Heart right ventricle (tissue), 16 donors: ENCODE data around the gene KCNJ10. TPM values are rescaled to one million over a fixed set of nuclear protein-coding genes. Genes with fewer than 3 reads are reported as not detected.
A peak's percentile ranks its signal among the peaks of the same experiment; 100 is the strongest.

Experiments used
- ATAC-seq, 8 donors: fragments of 200-7000 bp; cut with Tn5 transposase; one replicate each; pipeline ENCODE4 v1.9.1; 2020; ENCODE audit warnings: mild to moderate bottlenecking in 8 of 8, moderate library complexity in 8 of 8, moderate number of reproducible peaks in 1 of 8
- DNase-seq, 2 donors: peaks; one replicate each; pipeline ENCODE4 v3.0.0-alpha.2; 2020
- H3K27ac ChIP-seq, 10 donors: fragments of 200-600 bp; sonication (generic) in 2 of 10; one replicate each; pipeline versions ENCODE4 v1.5.0 to v1.8.0; 2020 to 2022; ENCODE audit warnings: mild to moderate bottlenecking in 3 of 10
- H3K27me3 ChIP-seq, 7 donors: fragments of 200-600 bp; one replicate each; pipeline ENCODE4 v1.8.0; 2021 to 2022; ENCODE audit warnings: mild to moderate bottlenecking in 2 of 7
- H3K36me3 ChIP-seq, 9 donors: fragments of 200-600 bp; sonication (generic) in 1 of 9; one replicate each; pipeline versions ENCODE4 v1.5.0 to v1.8.0; 2020 to 2022; ENCODE audit warnings: mild to moderate bottlenecking in 2 of 9
- H3K4me1 ChIP-seq, 9 donors: fragments of 200-600 bp; sonication (generic) in 1 of 9; one replicate each; pipeline versions ENCODE4 v1.5.0 to v1.8.0; 2020 to 2022; ENCODE audit warnings: mild to moderate bottlenecking in 4 of 9
- H3K4me3 ChIP-seq, 10 donors: fragments of 200-600 bp; sonication (generic) in 2 of 10; one replicate each; pipeline versions ENCODE4 v1.5.0 to v1.8.0; 2020 to 2022; ENCODE audit warnings: mild to moderate bottlenecking in 7 of 10, moderate library complexity in 2 of 10
- H3K9me3 ChIP-seq, 11 donors: fragments of 200-600 bp in 10 of 11; sonication (generic) in 2 of 11; one replicate each; pipeline versions ENCODE4 v1.5.0 to v1.8.0; 2013 to 2022; ENCODE audit warnings: mild to moderate bottlenecking in 2 of 11, control low read depth in 1 of 11, moderate library complexity in 1 of 11
- CTCF ChIP-seq, 9 donors: fragments of 200-600 bp; sonication (generic) in 2 of 9; IDR thresholded peaks; one replicate each; pipeline versions ENCODE4 v1.5.0 to v1.8.0; 2021 to 2022; ENCODE audit warnings: antibody characterized with exemption in 9 of 9, mild to moderate bottlenecking in 5 of 9, moderate library complexity in 1 of 9
- whole genome bisulfite sequencing, 2 donors: extraction: QIAGEN DNeasy Blood & Tissue Kit; methylation state at CpG; one replicate each; pipeline ENCODE4 v1.1.7; 2013; ENCODE audit warnings: inconsistent platforms in 1 of 2; 5-methylcytosine and 5-hydroxymethylcytosine counted together
- intact Hi-C, 10 donors: fragments of 100-400 bp; cut with DNase I; formaldehyde crosslinking; loops; one replicate each; pipeline versions ENCODE4 v1.11.1 to v1.14.2; 2022
- polyA plus RNA-seq, 2 donors: library from polyadenylated mRNA; stranded (reverse); fragments of 200-250 nt; gene quantifications; one replicate each; pipeline ENCODE4 v1.2.3, GENCODE V29; 2013
- total RNA-seq, 10 donors: library from RNA; stranded (reverse); fragmentation: NEBNext Ultra II Directional in 3 of 10; extraction: Animal tissue kit (Norgen Biotek cat#: 25700) in 3 of 10; gene quantifications; one replicate each; pipeline versions ENCODE4 v1.2.1 to v1.2.4, GENCODE V29; 2021 to 2023
- donor health status: Arrhythmogenic right ventricular cardiomyopathy.
- donor health status: ischemic (EF 13 %, LVEDD 7.1; RV severe dilation, severe dysfunction).
- donor health status: healthy with polysubstance abuse.
- donor health status: DM: no; HTN: yes; CAD: no.
- donor health status: DM: no; HTN: no; CAD: no.
- donor health status: ischemic (EF 25% LVEDD 6.9; RV normal size, moderate dysfunction).
- donor health status: ischemic (EF 25% LVEDD 5.7; RV mildly dilated, moderate dysfunction).
- donor health status: healthy.
- donor health status: DM: yes; HTN: yes; CAD: no.
- donor health status: Ischemic cardiomyopathy.
- donor health status: ischemic (EF 35%, LVEDD 5.7; RV mildly dilated, moderate dysfunction).
- donor health status: nonischemic (EF 11% LVEDD 7.7; RV severe dilation, severe dysfunction).
- donor health status: DM: yes; HTN: yes; CAD: no.
- donor health status: PGD.
- donor health status: ischemic (EF 29% LVEDD 5.4; RV normal size, mild dysfunction).
- donor health status: nonischemic (EF 23%, LVEDD 6.1; RV moderate dilation, normal function).

Gene KCNJ10
- total and polyA plus RNA-seq, 12 donors = 0.09 to 1.9 TPM; not detected in 10

GRCh38 chr1:159959451-159959850 is 110.5 kb downstream of the KCNJ10 start:
- H3K9me3 ChIP-seq = no peaks in the 10 kb centered on the region
- whole genome bisulfite sequencing, 2 donors = 57 to 69% methylated on average over 4 of the region's 4 CpGs
- peaks cover 0 to 15% (median 0%) of the 10 kb centered on the region in 7 donors for H3K27me3 ChIP-seq
- no peaks in the 10 kb centered on the region for H3K36me3 ChIP-seq
- no peak for TF ChIP-seq CTCF (IDR thresholded peaks at IDR 0.05)
- no peak overlapping the region for H3K27ac ChIP-seq
- no peaks in the 10 kb centered on the region for H3K4me1 ChIP-seq
- H3K4me3 ChIP-seq = no peak overlapping the region
- intact Hi-C loops = no loop called here
- no peak for DNase-seq
- ATAC-seq = peak in 1 of 8 donors; percentile 25

- WGBS, 2 donors = 66 to 80% methylated on average over 3 of the region's 3 CpGs
- Histone ChIP-seq H3K4me3 (no peak overlapping the region), H3K27me3 (peaks cover 0 to 15% (median 4%) of the 10 kb centered on the region in 7 donors), H3K4me1 (peaks cover 0 to 2% (median 0%) of the 10 kb centered on the region in 9 donors), H3K9me3 (no peaks in the 10 kb centered on the region), H3K27ac (no peak overlapping the region), H3K36me3 (no peaks in the 10 kb centered on the region)
- TF ChIP-seq CTCF (IDR thresholded peaks at IDR 0.05) = no peak
- intact Hi-C loops = no loop called here
- ATAC-seq (no peak), DNase-seq (no peak)
Observed at GRCh38 chr1:159958719-159959380, 111.1 kb downstream of the KCNJ10 start.

- Histone ChIP-seq H3K36me3 (no peaks in the 10 kb centered on the region), H3K27ac (no peak overlapping the region), H3K4me1 (peaks cover 0 to 5% (median 0%) of the 10 kb centered on the region in 9 donors), H3K9me3 (no peaks in the 10 kb centered on the region), H3K27me3 (peaks cover 0 to 18% (median 12%) of the 10 kb centered on the region in 7 donors), H3K4me3 (no peak overlapping the region)
- DNase-seq (no peak), ATAC-seq (no peak)
- intact Hi-C loops = no loop called here
- TF ChIP-seq CTCF (IDR thresholded peaks at IDR 0.05) = no peak
- WGBS, 2 donors = 46 to 51% methylated on average over 9 of the region's 9 CpGs
Observed at GRCh38 chr1:159957824-159958268, 112.1 kb downstream of the KCNJ10 start.

- H3K27ac ChIP-seq = no peak overlapping the region
- intact Hi-C loops = no loop called here
- no peaks in the 10 kb centered on the region for H3K36me3 ChIP-seq
- H3K27me3 ChIP-seq = peaks cover 0 to 33% (median 20%) of the 10 kb centered on the region in 7 donors
- H3K4me3 ChIP-seq = no peak overlapping the region
- TF ChIP-seq CTCF (IDR thresholded peaks at IDR 0.05) = no peak
- no peaks in the 10 kb centered on the region for H3K9me3 ChIP-seq
- H3K4me1 ChIP-seq = peaks cover 0 to 5% (median 0%) of the 10 kb centered on the region in 9 donors
- no peak for ATAC-seq
- DNase-seq = no peak
- 83 to 84% methylated on average over 3 of the region's 3 CpGs for whole genome bisulfite sequencing, 2 donors
Observed at GRCh38 chr1:159955456-159955855, 114.5 kb downstream of the KCNJ10 start.
